HG03060 (cell line): ENCODE results near the gene CLEC9A.

Source experiments
- ATAC-seq: cut with Tn5 transposase; IDR thresholded peaks from one replicate; pipeline ENCODE4 v1.9.1; 2021; ENCODE audit warnings: low read depth, moderate number of reproducible peaks; ENCODE audit not compliant: unreplicated experiment

CLEC9A gene

GRCh38 chr12:10065241-10065640, 34.8 kb downstream of the CLEC9A start:
- no peak for ATAC-seq

GRCh38 chr12:10067264-10067663, 36.8 kb downstream of the CLEC9A start:
- ATAC-seq = no peak

GRCh38 chr12:10067942-10068341, 37.5 kb downstream of the CLEC9A start:
- no peak for ATAC-seq

- no peak for ATAC-seq
Measured at GRCh38 chr12:10068644-10069043, 38.2 kb downstream of the CLEC9A start.

- ATAC-seq = no peak
Measured at GRCh38 chr12:10069099-10069498, 38.6 kb downstream of the CLEC9A start.

GRCh38 chr12:10069976-10070375, 39.5 kb downstream of the CLEC9A start:
- no peak for ATAC-seq

GRCh38 chr12:10070380-10070779, 39.9 kb downstream of the CLEC9A start:
- ATAC-seq = no peak

- no peak for ATAC-seq
Measured at GRCh38 chr12:10072131-10072530, 41.6 kb downstream of the CLEC9A start.

GRCh38 chr12:10073261-10073660, 42.8 kb downstream of the CLEC9A start:
- ATAC-seq = no peak

- ATAC-seq = no peak
Measured at GRCh38 chr12:10075451-10075850, 45.0 kb downstream of the CLEC9A start.

GRCh38 chr12:10082117-10082874, 51.8 kb downstream of the CLEC9A start:
- no peak for ATAC-seq

GRCh38 chr12:10084733-10085132, 54.3 kb downstream of the CLEC9A start:
- no peak for ATAC-seq

- no peak for ATAC-seq
Measured at GRCh38 chr12:10086387-10086786, 55.9 kb downstream of the CLEC9A start.

- no peak for ATAC-seq
Measured at GRCh38 chr12:10088031-10088430, 57.5 kb downstream of the CLEC9A start.

- no peak for ATAC-seq
Measured at GRCh38 chr12:10088955-10089900, 58.7 kb downstream of the CLEC9A start.

- ATAC-seq = no peak
Measured at GRCh38 chr12:10094646-10095395, 64.3 kb downstream of the CLEC9A start.

- no peak for ATAC-seq
Measured at GRCh38 chr12:10095971-10096370, 65.5 kb downstream of the CLEC9A start.

GRCh38 chr12:10097521-10097920, 67.0 kb downstream of the CLEC9A start:
- ATAC-seq = no peak

GRCh38 chr12:10098791-10099190, 68.3 kb downstream of the CLEC9A start, which contains the start of gene CLEC1A:
Gene CLEC1A, minus strand, starts transcription at chr12:10098985. Its CDS starts 63 bp downstream, at chr12:10098922.
- no peak for ATAC-seq

- ATAC-seq = no peak
Measured at GRCh38 chr12:10101042-10101579, 70.6 kb downstream of the CLEC9A start.
